ENCODE data around the gene SOCS1. TPM values are rescaled to one million over a fixed set of nuclear protein-coding genes. Genes with fewer than 3 reads are reported as not detected.

SOCS1 gene
- polyA plus RNA-seq, 1 of the 3 experiments (the other 2 are of a cell fraction), result 8.6 TPM

DNA sequence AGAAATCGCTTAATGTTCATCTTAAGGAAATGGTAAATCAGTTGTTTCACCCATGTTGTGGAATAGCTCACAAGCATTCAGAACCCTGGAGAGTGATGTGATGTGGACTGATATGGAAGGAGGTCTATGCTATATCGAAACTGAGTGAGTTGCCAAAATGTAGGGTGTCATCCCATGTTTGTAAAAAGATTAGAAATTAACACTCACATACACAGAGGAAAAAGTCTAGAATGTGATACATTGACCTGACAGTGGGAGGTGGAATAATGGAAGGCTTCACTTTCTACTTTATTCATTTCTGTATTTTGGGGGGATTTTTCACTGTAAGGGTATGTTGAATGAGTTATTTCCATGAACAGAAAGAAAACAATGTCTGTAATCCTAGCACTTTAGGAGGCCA, 29.8 kb upstream of the SOCS1 start:
- DNase-seq, result no peak
- no peak overlapping the region for H3K27ac ChIP-seq (ENCODE audit: low read depth in 2 of 2, low read length in 1 of 2)
- 60% methylated on average over 2 of the region's 2 CpGs for WGBS (ENCODE audit: low lambda C conversion rate)
- H3K4me1 ChIP-seq (ENCODE audit: control insufficient read depth in 1 of 2, insufficient read depth in 2 of 2, low read depth in 1 of 2, low read length in 1 of 2), result no peaks in the 10 kb centered on the region; a peak in 1 of 4 replicates
- H3K79me2 ChIP-seq (ENCODE audit: insufficient read depth), result no peaks in the 10 kb centered on the region
- ChIA-PET POLR2A (no interaction called here), CTCF (interaction anchor here (2.0 to 2.1 kb wide), 2 partner anchors 12 to 322 kb away, joined by 5 to 7 read pairs; no protein-coding TSS in a partner anchor)
- H3K9me3 ChIP-seq, result no peaks in the 10 kb centered on the region
- no peaks in the 10 kb centered on the region; the same call in 1 of the 2 replicates for H3K27me3 ChIP-seq (ENCODE audit: insufficient read depth)
- no peaks in the 10 kb centered on the region for H3F3A ChIP-seq (replicated peaks; ENCODE audit: insufficient read depth)
- no peaks in the 10 kb centered on the region for H3K9me2 ChIP-seq
- no peak overlapping the region for H3K4me2 ChIP-seq
- no peak overlapping the region for H3K9ac ChIP-seq
- no peaks in the 10 kb centered on the region for H4K20me1 ChIP-seq (ENCODE audit: insufficient read depth)
- no peak overlapping the region for H2AFZ ChIP-seq (ENCODE audit: low read depth)
- H3K4me3 ChIP-seq (ENCODE audit: low read depth in 2 of 2, low read length in 1 of 2), result no peak overlapping the region
- TF ChIP-seq EZH2phosphoT487 (IDR thresholded peaks at IDR 0.05; ENCODE audit: borderline replicate concordance, low read depth) (no peak), SIN3A (IDR thresholded peaks at IDR 0.05; ENCODE audit: borderline replicate concordance, low read depth, low read length) (no peak), YY1 (IDR thresholded peaks at IDR 0.05; ENCODE audit: low read depth) (no peak), NRF1 (IDR thresholded peaks at IDR 0.05; ENCODE audit: low read depth, low read length) (no peak), NFIC (IDR thresholded peaks at IDR 0.05; ENCODE audit: borderline replicate concordance) (no peak), RXRA (IDR thresholded peaks at IDR 0.05; ENCODE audit: borderline replicate concordance, low read depth) (no peak), TCF12 (IDR thresholded peaks at IDR 0.05) (no peak), MXI1 (IDR thresholded peaks at IDR 0.05; ENCODE audit: low read depth, low read length) (no peak), SMC3 (IDR thresholded peaks at IDR 0.05; ENCODE audit: low read depth, low read length) (no peak), FOXJ3 (CRISPR knock-in tag; IDR thresholded peaks at IDR 0.05) (no peak), TAF1 (IDR thresholded peaks at IDR 0.05; ENCODE audit: borderline replicate concordance, low read depth, low read length) (no peak), ELF1 (IDR thresholded peaks at IDR 0.05) (no peak), GATA2 (CRISPR knock-in tag; IDR thresholded peaks at IDR 0.05) (no peak), POLR2AphosphoS5 (IDR thresholded peaks at IDR 0.05; ENCODE audit: low read depth, low read length) (no peak)
- TF ChIP-seq, protein P1, sequence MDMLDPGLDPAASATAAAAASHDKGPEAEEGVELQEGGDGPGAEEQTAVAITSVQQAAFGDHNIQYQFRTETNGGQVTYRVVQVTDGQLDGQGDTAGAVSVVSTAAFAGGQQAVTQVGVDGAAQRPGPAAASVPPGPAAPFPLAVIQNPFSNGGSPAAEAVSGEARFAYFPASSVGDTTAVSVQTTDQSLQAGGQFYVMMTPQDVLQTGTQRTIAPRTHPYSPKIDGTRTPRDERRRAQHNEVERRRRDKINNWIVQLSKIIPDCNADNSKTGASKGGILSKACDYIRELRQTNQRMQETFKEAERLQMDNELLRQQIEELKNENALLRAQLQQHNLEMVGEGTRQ (IDR thresholded peaks at IDR 0.05; ENCODE audit: borderline replicate concordance, low read depth, low read length), result no peak
- TF ChIP-seq, protein P2, sequence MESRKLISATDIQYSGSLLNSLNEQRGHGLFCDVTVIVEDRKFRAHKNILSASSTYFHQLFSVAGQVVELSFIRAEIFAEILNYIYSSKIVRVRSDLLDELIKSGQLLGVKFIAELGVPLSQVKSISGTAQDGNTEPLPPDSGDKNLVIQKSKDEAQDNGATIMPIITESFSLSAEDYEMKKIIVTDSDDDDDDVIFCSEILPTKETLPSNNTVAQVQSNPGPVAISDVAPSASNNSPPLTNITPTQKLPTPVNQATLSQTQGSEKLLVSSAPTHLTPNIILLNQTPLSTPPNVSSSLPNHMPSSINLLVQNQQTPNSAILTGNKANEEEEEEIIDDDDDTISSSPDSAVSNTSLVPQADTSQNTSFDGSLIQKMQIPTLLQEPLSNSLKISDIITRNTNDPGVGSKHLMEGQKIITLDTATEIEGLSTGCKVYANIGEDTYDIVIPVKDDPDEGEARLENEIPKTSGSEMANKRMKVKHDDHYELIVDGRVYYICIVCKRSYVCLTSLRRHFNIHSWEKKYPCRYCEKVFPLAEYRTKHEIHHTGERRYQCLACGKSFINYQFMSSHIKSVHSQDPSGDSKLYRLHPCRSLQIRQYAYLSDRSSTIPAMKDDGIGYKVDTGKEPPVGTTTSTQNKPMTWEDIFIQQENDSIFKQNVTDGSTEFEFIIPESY (IDR thresholded peaks at IDR 0.05; ENCODE audit: borderline replicate concordance, low read depth), result no peak
- TF ChIP-seq, protein P3, sequence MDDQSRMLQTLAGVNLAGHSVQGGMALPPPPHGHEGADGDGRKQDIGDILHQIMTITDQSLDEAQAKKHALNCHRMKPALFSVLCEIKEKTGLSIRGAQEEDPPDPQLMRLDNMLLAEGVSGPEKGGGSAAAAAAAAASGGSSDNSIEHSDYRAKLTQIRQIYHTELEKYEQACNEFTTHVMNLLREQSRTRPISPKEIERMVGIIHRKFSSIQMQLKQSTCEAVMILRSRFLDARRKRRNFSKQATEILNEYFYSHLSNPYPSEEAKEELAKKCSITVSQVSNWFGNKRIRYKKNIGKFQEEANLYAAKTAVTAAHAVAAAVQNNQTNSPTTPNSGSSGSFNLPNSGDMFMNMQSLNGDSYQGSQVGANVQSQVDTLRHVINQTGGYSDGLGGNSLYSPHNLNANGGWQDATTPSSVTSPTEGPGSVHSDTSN (IDR thresholded peaks at IDR 0.05), result no peak
- TF ChIP-seq, protein P4, sequence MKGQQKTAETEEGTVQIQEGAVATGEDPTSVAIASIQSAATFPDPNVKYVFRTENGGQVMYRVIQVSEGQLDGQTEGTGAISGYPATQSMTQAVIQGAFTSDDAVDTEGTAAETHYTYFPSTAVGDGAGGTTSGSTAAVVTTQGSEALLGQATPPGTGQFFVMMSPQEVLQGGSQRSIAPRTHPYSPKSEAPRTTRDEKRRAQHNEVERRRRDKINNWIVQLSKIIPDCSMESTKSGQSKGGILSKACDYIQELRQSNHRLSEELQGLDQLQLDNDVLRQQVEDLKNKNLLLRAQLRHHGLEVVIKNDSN (IDR thresholded peaks at IDR 0.05; ENCODE audit: borderline replicate concordance, low read depth), result no peak
- no peaks in the 10 kb centered on the region for H3K36me3 ChIP-seq (replicated peaks in 1 of 2; ENCODE audit: control insufficient read depth in 1 of 2, insufficient read depth in 2 of 2, low read length in 1 of 2)
